NK-92 (cell line): ENCODE results near the gene CLCNKA.
"Not testable (repeated sequence)": the region's sequence is repeated elsewhere in the genome, so short reads cannot be mapped to it uniquely, and the experiment has no call there.

Source experiments
- DNase-seq: peaks from one replicate; lab custom pipeline; 2025; ENCODE audit not compliant: unreplicated experiment; lab: John Stamatoyannopoulos, UW

Gene CLCNKA

GRCh38 chr1:16021681-16022080 is at the start of gene CLCNKA:
Gene CLCNKA, plus strand, starts transcription at chr1:16022036. Its CDS starts 584 bp downstream, at chr1:16022620.
- no peak for DNase-seq

- no peak for DNase-seq
Measured at GRCh38 chr1:15972409-15972808, 49.4 kb upstream of the CLCNKA start.

- no peak for DNase-seq
Measured at GRCh38 chr1:15973772-15974171, 48.1 kb upstream of the CLCNKA start.

GRCh38 chr1:15974855-15975254 is 47.0 kb upstream of the CLCNKA start:
- no peak for DNase-seq

GRCh38 chr1:15975358-15975804 is 46.5 kb upstream of the CLCNKA start:
- DNase-seq = no peak

GRCh38 chr1:15975805-15976680 is 45.8 kb upstream of the CLCNKA start, which contains the start of gene ZBTB17:
Gene ZBTB17, minus strand, starts transcription at chr1:15976101. Its CDS starts 27,606 bp downstream, at chr1:15948495.
- peak; percentile 65 for DNase-seq

- DNase-seq = not testable (repeated sequence)
Measured at GRCh38 chr1:15977947-15978346, 43.9 kb upstream of the CLCNKA start.

GRCh38 chr1:15981679-15982078 is 40.2 kb upstream of the CLCNKA start:
- no peak for DNase-seq

GRCh38 chr1:15983275-15983674 is 38.6 kb upstream of the CLCNKA start:
- no peak for DNase-seq

GRCh38 chr1:15985611-15986297 is 36.1 kb upstream of the CLCNKA start:
- no peak for DNase-seq

GRCh38 chr1:15988856-15989736 is 32.7 kb upstream of the CLCNKA start:
- no peak for DNase-seq

- DNase-seq = no peak
Measured at GRCh38 chr1:15989776-15990175, 32.1 kb upstream of the CLCNKA start.

- no peak for DNase-seq
Measured at GRCh38 chr1:15991427-15992186, 30.2 kb upstream of the CLCNKA start.

GRCh38 chr1:15992187-15992553 is 29.7 kb upstream of the CLCNKA start:
- no peak for DNase-seq

GRCh38 chr1:15992582-15993500 is 29.0 kb upstream of the CLCNKA start:
- DNase-seq = no peak

- no peak for DNase-seq
Measured at GRCh38 chr1:15993666-15994065, 28.2 kb upstream of the CLCNKA start.

- DNase-seq = no peak
Measured at GRCh38 chr1:15994081-15994480, 27.8 kb upstream of the CLCNKA start.

- DNase-seq = no peak
Measured at GRCh38 chr1:15994590-15995351, 27.1 kb upstream of the CLCNKA start.
